Heart left ventricle (tissue), 13 donors: Measurements from ENCODE around the gene NEU3.

Experiments used
- POLR2A ChIP-seq, 2 donors: fragments of 450-650 bp; IDR thresholded peaks; one replicate each; pipeline ENCODE4 v1.6.1; 2017; ENCODE audit warnings: antibody characterized with exemption in 2 of 2, mild to moderate bottlenecking in 2 of 2, moderate library complexity in 2 of 2
- TF ChIP-seq, protein P1 (sequence below), 12 donors: fragments of 200-600 bp; sonication (generic) in 4 of 12; IDR thresholded peaks; one replicate each; pipeline versions ENCODE4 v1.5.0 to v1.8.0; 2018 to 2022; ENCODE audit warnings: antibody characterized with exemption in 12 of 12, mild to moderate bottlenecking in 5 of 12
- donor health status: ischemic (EF 13 %, LVEDD 7.1; RV severe dilation, severe dysfunction).
- donor health status: DM: no; HTN: yes; CAD: no.
- donor health status: DM: no; HTN: no; CAD: no.
- donor health status: ischemic (EF 25% LVEDD 6.9; RV normal size, moderate dysfunction).
- donor health status: ischemic (EF 25% LVEDD 5.7; RV mildly dilated, moderate dysfunction).
- donor health status: ischemic (EF 35%, LVEDD 5.7; RV mildly dilated, moderate dysfunction).
- donor health status: nonischemic (EF 11% LVEDD 7.7; RV severe dilation, severe dysfunction).
- donor health status: DM: yes; HTN: yes; CAD: no.
- donor health status: PGD.
- donor health status: ischemic (EF 29% LVEDD 5.4; RV normal size, mild dysfunction).
- donor health status: nonischemic (EF 23%, LVEDD 6.1; RV moderate dilation, normal function).

DNA sequence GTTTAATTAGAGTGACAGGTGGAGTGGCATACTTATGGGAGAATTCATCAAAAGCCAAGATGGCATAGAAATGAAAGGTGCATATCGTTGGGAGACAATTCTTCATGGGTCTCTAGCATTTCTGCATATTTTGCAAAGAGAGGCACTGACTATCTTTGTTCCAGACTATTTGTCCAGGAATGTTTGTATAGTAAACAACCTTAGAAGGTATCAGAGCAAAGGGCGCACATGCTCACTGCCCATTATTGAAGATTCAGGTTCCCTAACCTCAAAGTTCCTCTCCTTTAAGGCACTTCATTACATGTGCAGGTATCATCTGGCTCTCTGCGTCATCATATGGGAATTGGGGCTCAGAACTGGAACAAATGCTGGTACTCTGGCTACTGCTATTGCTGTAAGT is 4.7 kb upstream of the NEU3 start:
- TF ChIP-seq, protein P1, sequence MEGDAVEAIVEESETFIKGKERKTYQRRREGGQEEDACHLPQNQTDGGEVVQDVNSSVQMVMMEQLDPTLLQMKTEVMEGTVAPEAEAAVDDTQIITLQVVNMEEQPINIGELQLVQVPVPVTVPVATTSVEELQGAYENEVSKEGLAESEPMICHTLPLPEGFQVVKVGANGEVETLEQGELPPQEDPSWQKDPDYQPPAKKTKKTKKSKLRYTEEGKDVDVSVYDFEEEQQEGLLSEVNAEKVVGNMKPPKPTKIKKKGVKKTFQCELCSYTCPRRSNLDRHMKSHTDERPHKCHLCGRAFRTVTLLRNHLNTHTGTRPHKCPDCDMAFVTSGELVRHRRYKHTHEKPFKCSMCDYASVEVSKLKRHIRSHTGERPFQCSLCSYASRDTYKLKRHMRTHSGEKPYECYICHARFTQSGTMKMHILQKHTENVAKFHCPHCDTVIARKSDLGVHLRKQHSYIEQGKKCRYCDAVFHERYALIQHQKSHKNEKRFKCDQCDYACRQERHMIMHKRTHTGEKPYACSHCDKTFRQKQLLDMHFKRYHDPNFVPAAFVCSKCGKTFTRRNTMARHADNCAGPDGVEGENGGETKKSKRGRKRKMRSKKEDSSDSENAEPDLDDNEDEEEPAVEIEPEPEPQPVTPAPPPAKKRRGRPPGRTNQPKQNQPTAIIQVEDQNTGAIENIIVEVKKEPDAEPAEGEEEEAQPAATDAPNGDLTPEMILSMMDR (IDR thresholded peaks at IDR 0.05): no peak
- no peak for TF ChIP-seq POLR2A (IDR thresholded peaks at IDR 0.05)
